Neural progenitor cell (in vitro differentiated cells): Measurements from ENCODE around the gene ARPC4. TPM values are rescaled to one million over a fixed set of nuclear protein-coding genes. Genes with fewer than 3 reads are reported as not detected.

Source experiments
- DNase-seq: peaks from one replicate; pipeline ENCODE4 v3.0.0-alpha.2; 2016; ENCODE audit warnings: low spot score
- H2AFZ ChIP-seq: fragments of 200-600 bp; sonication (generic); replicated peaks from 2 replicates; pipeline ENCODE4 v1.6.1; 2016; ENCODE audit warnings: antibody characterized with exemption
- H3F3A ChIP-seq: fragments of 200-600 bp; sonication (generic); 2 replicates; pipeline ENCODE4 v1.6.1; 2016; ENCODE audit warnings: antibody characterized with exemption, low read depth
- H3K27ac ChIP-seq: fragments of 200-600 bp; sonication (generic); 2 replicates; pipeline ENCODE4 v1.5.1; 2016; ENCODE audit warnings: mild to moderate bottlenecking
- H3K27me3 ChIP-seq: fragments of 200-600 bp; sonication (generic); 2 replicates; pipeline ENCODE4 v1.6.1; 2016; ENCODE audit warnings: mild to moderate bottlenecking, moderate library complexity
- H3K36me3 ChIP-seq: fragments of 200-600 bp; sonication (generic); 2 replicates; pipeline ENCODE4 v1.5.1; 2016
- H3K4me1 ChIP-seq: fragments of 200-600 bp; sonication (generic); 2 replicates; pipeline ENCODE4 v1.6.1; 2016; ENCODE audit warnings: mixed run types
- H3K4me2 ChIP-seq: fragments of 200-600 bp; sonication (generic); 2 replicates; pipeline ENCODE4 v1.6.1; 2016
- H3K4me3 ChIP-seq: fragments of 200-600 bp; sonication (generic); 2 replicates; pipeline ENCODE4 v1.5.1; 2016
- H3K79me2 ChIP-seq: fragments of 200-600 bp; sonication (generic); 2 replicates; pipeline ENCODE4 v1.6.1; 2016; ENCODE audit warnings: low read depth
- H3K9ac ChIP-seq: fragments of 200-600 bp; sonication (generic); 2 replicates; pipeline ENCODE4 v1.6.1; 2016
- H3K9me3 ChIP-seq: fragments of 200-600 bp; sonication (generic); 2 replicates; pipeline ENCODE4 v1.5.1; 2016; ENCODE audit warnings: low read depth
- H4K20me1 ChIP-seq: fragments of 200-600 bp; sonication (generic); 2 replicates; pipeline ENCODE4 v1.6.1; 2016; ENCODE audit warnings: low read depth
- H3K27ac Mint-ChIP-seq: 3 replicates; pipeline ENCODE4 v1.8.0; 2021; ENCODE audit warnings: mixed read lengths
- H3K27me3 Mint-ChIP-seq: 2 replicates; pipeline ENCODE4 v1.8.0; 2022; ENCODE audit warnings: low read depth, mild to moderate bottlenecking, inconsistent platforms, moderate library complexity, mixed read lengths; ENCODE audit not compliant: insufficient read depth
- H3K36me3 Mint-ChIP-seq: 3 replicates; pipeline ENCODE4 v1.8.0; 2021; ENCODE audit warnings: mixed read lengths
- H3K4me1 Mint-ChIP-seq: 3 replicates; pipeline ENCODE4 v1.8.0; 2021; ENCODE audit warnings: mixed read lengths
- H3K4me3 Mint-ChIP-seq: 3 replicates; pipeline ENCODE4 v1.8.0; 2021; ENCODE audit warnings: mild to moderate bottlenecking, moderate library complexity, mixed read lengths
- H3K9me3 Mint-ChIP-seq: 3 replicates; pipeline ENCODE4 v1.8.0; 2020; ENCODE audit warnings: mixed read lengths
- CTCF ChIP-seq: fragments of 200-600 bp; sonication (generic); IDR thresholded peaks from 2 replicates; pipeline ENCODE4 v1.5.1; 2017; ENCODE audit warnings: antibody characterized with exemption, mild to moderate bottlenecking
- EZH2 ChIP-seq: fragments of 200-600 bp; sonication (generic); IDR thresholded peaks from 2 replicates; pipeline ENCODE4 v1.6.1; 2017; ENCODE audit warnings: antibody characterized with exemption, mild to moderate bottlenecking, moderate library complexity
- EZH2phosphoT487 ChIP-seq: fragments of 200-600 bp; sonication (generic); IDR thresholded peaks from 2 replicates; pipeline ENCODE4 v1.6.1; 2017; ENCODE audit warnings: antibody characterized with exemption
- total RNA-seq: library from RNA; depleted of rRNA; stranded (reverse); fragments of >200 nt; gene quantifications from 2 replicates; pipeline ENCODE4 v1.2.3, GENCODE V29; 2015; ENCODE audit warnings: low replicate concordance

Gene ARPC4
- total RNA-seq, 1 donor from 2014 or later, result 126 TPM

GRCh38 chr3:9817436-9817835 lies 24.6 kb downstream of the ARPC4 start:
- Histone ChIP-seq H3K27ac (no peak overlapping the region), H3K4me2 (no peak overlapping the region), H3K4me3 (no peak overlapping the region), H3K27me3 (no peaks in the 10 kb centered on the region), H3K9ac (no peak overlapping the region), H4K20me1 (peaks cover 6% of the 10 kb centered on the region), H3K79me2 (no peaks in the 10 kb centered on the region), H3K9me3 (no peaks in the 10 kb centered on the region), H2AFZ (no peak overlapping the region), H3K36me3 (no peaks in the 10 kb centered on the region), H3F3A (no peaks in the 10 kb centered on the region), H3K4me1 (no peaks in the 10 kb centered on the region)
- no peaks in the 10 kb centered on the region for H3K4me1 Mint-ChIP-seq
- H3K4me3 Mint-ChIP-seq, result no peak overlapping the region
- DNase-seq, result no peak
- peaks cover 17% of the 10 kb centered on the region for H3K27me3 Mint-ChIP-seq
- H3K36me3 Mint-ChIP-seq, result peaks cover 3% of the 10 kb centered on the region
- TF ChIP-seq CTCF (no peak), EZH2phosphoT487 (no peak), EZH2 (no peak)
- no peak overlapping the region for H3K27ac Mint-ChIP-seq
- H3K9me3 Mint-ChIP-seq, result no peaks in the 10 kb centered on the region

GRCh38 chr3:9818666-9819335 lies 25.9 kb downstream of the ARPC4 start:
- no peaks in the 10 kb centered on the region for H3K79me2 ChIP-seq
- H3K27me3 Mint-ChIP-seq, result peaks cover 17% of the 10 kb centered on the region
- no peaks in the 10 kb centered on the region for H3K27me3 ChIP-seq
- no peaks in the 10 kb centered on the region for H3K36me3 Mint-ChIP-seq
- H3F3A ChIP-seq, result peaks cover 2% of the 10 kb centered on the region
- no peak overlapping the region for H3K9ac ChIP-seq
- no peak overlapping the region for H3K4me2 ChIP-seq
- H3K4me3 Mint-ChIP-seq, result no peak overlapping the region
- H3K4me1 Mint-ChIP-seq, result no peaks in the 10 kb centered on the region
- no peak for TF ChIP-seq EZH2phosphoT487
- no peak for TF ChIP-seq CTCF
- TF ChIP-seq EZH2, result no peak
- H3K9me3 Mint-ChIP-seq, result no peaks in the 10 kb centered on the region
- H4K20me1 ChIP-seq, result peaks cover 6% of the 10 kb centered on the region
- H3K27ac ChIP-seq, result no peak overlapping the region
- no peaks in the 10 kb centered on the region for H3K9me3 ChIP-seq
- no peak for DNase-seq
- no peaks in the 10 kb centered on the region for H3K36me3 ChIP-seq
- no peaks in the 10 kb centered on the region for H3K4me1 ChIP-seq
- H3K4me3 ChIP-seq, result no peak overlapping the region
- H3K27ac Mint-ChIP-seq, result no peak overlapping the region
- H2AFZ ChIP-seq, result no peak overlapping the region

DNA sequence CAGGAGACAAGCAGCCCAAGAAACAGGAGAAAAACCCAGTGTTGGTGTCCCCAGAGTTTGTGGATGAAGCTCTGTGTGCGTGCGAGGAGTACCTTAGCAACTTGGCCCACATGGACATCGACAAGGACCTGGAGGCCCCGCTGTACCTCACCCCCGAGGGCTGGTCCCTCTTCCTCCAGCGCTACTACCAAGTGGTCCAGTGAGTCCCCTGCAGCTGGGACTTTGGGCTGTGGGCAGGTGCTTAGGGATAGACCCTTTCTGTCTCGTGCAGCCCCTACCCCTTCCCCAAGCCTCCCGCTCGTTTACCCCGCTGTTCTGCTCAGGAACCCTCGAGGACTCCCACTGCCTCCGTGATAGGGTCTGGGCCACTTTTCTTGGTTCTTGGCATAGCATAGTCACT lies 27.7 kb downstream of the ARPC4 start:
- peaks cover 19% of the 10 kb centered on the region for H3K27me3 Mint-ChIP-seq

More for the DNA sequence above, 27.7 kb downstream of the ARPC4 start:
- H3K9ac ChIP-seq, result no peak overlapping the region
- H3K36me3 Mint-ChIP-seq, result no peaks in the 10 kb centered on the region
- no peak for DNase-seq
- no peak overlapping the region for H3K4me3 Mint-ChIP-seq
- H3K4me1 Mint-ChIP-seq, result no peaks in the 10 kb centered on the region
- H3K4me3 ChIP-seq, result no peak overlapping the region
- no peak overlapping the region for H3K4me2 ChIP-seq
- H2AFZ ChIP-seq, result no peak overlapping the region
- no peaks in the 10 kb centered on the region for H3K4me1 ChIP-seq
- H3K27ac ChIP-seq, result no peak overlapping the region
- TF ChIP-seq CTCF, result no peak
- TF ChIP-seq EZH2, result no peak
- TF ChIP-seq EZH2phosphoT487, result no peak
- H3K9me3 ChIP-seq, result no peaks in the 10 kb centered on the region
- H3K27ac Mint-ChIP-seq, result peak overlapping the region; percentile 57
- no peaks in the 10 kb centered on the region for H3K27me3 ChIP-seq
- H3K9me3 Mint-ChIP-seq, result no peaks in the 10 kb centered on the region
- no peaks in the 10 kb centered on the region for H3K36me3 ChIP-seq
- no peaks in the 10 kb centered on the region for H3K79me2 ChIP-seq
- peaks cover 3% of the 10 kb centered on the region for H3F3A ChIP-seq
- H4K20me1 ChIP-seq, result peaks cover 6% of the 10 kb centered on the region
